ENCODE data around the gene TBC1D12.

Gene TBC1D12

DNA sequence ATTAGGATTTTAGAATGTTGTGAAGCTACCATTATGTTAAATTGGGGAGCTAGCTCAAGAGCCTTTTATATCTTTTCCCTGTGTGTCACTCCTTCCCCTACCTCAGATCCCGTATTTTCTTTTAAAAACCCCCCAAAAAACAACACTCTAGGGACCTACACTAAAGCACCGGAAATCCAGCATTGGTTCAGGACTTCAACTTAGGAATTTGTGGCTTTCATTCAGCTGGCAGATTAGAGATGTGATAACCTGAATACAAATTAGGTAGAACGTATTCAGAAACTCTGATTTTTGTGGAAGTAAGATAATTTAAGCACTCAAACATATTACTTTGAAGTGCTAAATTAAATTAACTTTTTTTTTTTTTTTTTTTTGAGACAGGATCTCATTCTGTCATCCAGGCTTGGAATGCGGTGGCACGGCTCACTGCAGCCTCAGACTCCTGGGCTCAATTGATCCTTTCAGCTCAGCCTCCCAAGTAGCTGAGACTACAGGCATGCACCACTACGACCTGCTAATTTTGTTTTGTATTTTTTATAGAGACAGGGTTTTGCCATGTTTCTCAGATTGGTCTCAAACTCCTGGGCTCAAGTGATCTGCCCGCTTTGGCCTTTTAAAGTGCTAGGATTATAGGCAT, 6.8 kb downstream of the TBC1D12 start:
- no peak for DNase-seq

DNA sequence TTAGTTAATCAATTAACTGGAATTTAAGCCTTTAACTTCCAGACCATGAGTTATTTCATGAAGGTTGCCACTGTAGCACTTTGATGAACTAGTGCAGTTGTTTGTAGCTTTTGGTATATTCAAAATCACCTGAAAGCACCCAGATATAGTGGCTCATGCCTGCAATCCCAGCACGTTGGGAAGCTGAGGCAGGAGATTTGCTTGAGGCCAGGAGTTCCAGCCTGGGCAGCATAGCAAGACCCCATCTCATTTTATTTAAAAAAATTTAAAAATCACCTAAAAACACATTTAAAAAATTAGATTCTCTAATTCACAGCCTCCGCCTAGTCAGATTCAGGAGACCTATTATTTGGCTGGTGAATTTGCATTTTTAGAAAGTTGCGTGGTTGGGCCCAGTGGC, 9.0 kb downstream of the TBC1D12 start:
- DNase-seq, result no peak

DNA sequence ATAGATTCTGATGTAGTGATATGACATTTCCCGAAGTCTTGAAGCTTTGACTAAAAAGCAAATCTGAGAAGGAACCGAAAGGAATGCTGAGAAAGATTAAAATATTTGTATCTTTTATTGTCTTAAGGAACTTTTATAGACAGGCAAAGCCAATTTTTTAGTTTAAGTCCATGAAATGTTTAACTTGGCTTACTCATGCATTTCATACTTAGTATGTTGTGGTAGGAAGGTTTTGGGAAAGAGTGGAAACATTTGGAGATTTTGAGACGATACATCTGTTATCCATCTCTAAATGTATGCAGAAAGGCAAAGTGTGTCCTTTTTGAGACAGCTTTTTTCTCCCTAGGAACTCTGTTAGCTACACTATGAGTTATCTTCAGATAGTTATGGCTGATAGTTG, 10.1 kb downstream of the TBC1D12 start:
- DNase-seq, result no peak

- DNase-seq, result no peak
Measured at GRCh38 chr10:94413361-94413760, 11.0 kb downstream of the TBC1D12 start.

- DNase-seq, result no peak
Measured at GRCh38 chr10:94416896-94417295, 14.6 kb downstream of the TBC1D12 start.

DNA sequence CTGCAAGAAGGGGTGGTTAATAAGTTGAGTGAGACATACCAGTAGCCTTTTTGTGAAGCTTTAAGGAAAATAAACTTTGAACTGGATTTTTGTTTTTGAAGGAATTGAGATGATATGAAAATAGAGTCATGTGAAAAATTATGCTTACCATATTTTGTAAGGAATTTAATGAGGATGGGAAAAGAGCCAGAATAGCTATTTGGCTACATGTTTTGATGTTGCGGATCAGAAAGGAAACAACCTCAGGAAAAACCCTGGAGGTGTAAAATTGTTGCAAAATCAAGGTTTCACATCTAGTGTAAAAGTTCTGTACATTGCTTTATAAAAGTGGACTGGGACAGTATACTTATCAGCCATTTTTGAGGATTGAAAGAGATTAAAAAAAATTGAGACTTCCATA, 15.0 kb downstream of the TBC1D12 start:
- DNase-seq, result no peak

DNA sequence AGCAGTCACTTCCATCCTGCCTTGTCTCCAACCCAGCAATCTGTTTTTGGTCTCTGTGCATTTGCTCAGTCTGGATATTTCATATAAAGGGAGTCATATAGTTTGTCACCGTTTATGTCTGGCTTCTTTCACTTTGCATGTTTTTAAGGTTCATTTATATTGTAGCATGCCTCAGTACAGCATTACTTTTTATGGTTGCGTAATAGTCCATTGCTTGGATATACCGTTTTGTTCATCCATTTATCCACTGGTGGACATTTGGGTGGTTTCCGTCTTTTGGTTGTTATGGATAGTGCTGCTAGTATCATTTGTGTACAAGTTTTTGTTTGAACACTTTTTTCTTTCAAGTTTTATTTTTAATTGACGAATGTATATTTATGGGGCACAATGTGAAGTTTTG, 18.2 kb downstream of the TBC1D12 start:
- no peak for DNase-seq

DNA sequence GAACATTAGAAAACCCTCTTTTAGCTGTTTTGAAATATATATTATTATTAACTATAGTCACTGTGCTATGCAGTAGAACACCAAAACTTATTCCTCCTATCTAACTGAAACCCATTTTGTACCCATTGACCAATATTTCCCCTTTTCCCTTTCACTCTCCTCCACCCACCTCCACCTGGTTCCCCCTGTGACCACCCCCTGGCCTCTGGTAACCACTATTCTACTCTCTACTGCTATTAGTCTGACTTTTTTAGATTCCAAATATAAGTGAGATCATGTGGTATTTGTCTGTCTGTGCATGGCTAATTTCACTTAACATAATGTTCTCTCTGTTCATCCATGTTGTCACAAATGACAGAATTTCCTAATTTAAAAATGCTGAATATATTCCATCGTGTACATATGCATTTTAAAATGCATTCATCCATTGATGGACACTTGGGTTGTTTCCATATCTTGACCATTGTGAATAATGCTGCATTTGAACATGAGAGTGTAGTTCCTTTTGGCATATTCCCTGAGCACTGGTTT, 18.7 kb downstream of the TBC1D12 start:
- DNase-seq, result no peak

DNA sequence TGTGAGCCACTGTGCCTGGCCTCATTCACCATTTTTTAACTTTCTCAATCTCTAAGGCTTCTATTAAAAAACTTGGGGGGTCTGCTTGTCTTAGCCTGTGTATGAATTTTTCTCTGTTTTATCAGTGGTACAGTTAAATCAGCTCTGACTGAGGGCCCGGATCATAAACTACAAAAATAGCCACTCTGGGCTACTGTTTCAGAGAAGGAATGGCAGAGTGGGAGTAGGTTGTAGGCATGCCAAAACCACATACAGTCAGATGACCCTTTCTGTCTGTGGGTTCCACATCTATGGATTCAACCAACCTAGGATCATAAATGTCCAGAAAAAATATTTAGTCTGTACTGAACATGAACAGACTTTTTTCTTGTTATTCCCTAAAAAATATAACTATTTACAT, 21.3 kb downstream of the TBC1D12 start:
- DNase-seq, result no peak

DNA sequence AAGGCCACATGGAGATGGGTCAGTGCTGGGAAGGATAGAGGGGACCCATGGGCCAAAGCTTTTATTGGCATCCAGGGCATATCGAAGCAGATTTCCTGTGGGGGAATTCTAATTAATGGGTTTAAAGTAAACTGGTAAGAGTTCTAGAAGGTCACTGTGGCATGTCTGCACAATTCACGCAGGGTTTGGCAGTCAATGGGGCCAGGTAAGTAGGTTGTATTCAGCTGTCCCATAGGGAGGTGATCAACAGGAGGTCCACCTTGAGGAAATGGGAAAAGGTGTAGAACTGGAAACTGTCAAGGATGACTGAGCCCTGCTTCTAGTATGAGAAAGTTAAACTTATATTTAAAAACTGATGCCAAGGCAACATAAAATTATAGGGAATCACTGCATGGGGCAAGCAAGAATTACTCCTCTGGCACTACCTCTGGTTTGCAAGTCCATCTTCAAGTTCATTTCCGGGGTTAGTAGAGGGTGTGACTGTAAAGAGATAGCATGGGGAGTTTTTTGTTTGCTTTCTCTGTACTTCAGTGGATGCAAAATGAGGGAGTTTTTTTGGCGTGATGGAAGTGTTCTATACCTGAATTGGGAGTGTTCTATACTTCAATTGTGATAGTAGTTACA, 22.5 kb downstream of the TBC1D12 start:
- no peak for DNase-seq

DNA sequence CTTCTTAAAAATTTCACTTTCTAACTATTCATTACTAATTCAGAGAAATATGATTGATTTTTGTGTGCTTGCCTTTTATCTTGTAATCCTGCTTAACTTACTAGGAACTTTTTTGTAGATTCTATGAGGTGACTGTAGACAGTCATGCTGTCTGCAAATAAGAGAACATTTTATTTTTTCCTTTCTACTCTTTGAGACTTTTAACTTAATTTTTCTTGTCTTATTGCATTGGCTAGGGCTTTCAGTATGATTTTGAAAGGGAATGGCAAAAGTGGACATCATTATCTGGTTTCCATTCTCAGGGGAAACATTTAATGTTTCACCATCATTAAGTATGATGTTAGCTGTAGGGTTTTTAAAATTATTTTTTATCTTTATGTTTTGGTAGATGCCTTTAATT, 23.6 kb downstream of the TBC1D12 start:
- DNase-seq, result no peak

GRCh38 chr10:94427166-94427565, 24.8 kb downstream of the TBC1D12 start:
- DNase-seq, result no peak

DNA sequence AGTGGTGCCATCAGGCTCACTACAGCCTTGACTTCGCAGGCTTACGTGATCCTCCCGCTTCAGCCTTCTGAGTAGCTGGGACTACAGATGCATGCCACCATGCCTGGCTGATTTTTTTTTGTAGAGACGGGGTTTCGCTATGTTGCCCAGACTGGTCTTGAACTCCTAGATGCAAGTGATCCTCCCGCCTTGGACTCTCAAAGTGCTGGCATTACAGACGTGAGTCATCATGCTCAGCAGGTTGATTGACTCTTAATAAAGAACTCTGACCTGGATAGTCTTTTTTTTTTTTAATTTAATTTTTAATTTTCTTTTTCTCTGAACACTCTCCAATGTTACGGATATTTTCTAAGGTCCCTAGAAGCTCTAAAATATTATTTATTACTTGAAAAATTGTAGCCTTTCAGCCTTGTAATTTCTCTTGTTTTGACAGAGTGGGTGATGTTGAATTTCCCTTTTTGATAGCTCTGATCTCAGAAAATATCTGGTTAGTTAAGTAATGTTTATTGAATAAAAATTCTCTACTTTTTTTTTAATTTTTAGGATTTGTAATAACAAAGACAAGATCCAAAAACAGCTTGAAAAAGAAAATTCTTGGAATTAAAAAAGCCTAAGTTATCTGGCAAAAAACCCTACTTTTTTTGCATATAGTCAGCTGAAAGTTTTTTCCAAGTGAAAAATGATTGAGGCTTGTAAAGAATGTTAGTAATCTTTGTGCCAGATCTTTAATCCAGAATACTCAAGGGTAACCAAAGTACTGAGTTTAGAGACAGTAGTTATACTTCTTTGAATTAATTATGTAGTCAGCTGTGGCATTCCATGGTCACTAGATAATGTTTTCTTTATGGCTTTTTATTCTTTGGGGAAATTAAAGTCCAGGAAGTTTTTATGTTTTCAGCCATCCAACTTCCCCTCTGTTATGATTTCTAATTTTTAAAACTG, 26.7 kb downstream of the TBC1D12 start:
- DNase-seq, result no peak

GRCh38 chr10:94430701-94431100, 28.4 kb downstream of the TBC1D12 start:
- DNase-seq, result no peak

- DNase-seq, result no peak
Measured at GRCh38 chr10:94432443-94432842, 30.1 kb downstream of the TBC1D12 start.

DNA sequence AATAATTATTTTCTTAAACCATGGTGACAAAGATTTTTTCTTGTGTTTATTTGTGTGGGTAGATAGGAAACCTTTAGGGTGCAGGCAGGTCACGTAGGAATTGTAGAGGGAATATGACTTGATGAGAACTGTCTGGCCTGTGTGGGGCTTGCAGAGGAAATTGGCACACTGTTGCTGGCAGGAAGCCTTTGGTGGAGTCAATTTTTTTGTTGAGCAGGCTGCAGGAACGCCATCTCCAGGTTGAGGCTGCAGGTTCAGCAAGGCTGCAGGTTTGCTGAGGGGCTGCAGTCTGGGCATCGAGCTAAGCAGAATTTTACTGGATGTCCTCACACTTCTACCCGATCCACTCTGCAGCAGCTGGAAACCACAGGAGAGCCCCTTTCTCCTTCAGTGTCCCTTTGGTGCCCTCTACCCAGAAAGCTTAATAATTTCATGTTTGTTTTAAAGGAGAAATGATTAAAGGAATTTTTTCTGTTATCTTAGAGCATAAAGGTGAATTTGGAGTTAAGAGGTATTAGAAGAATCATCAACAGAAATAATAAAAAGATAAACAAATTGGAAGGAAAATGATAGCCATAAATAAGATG, 37.0 kb downstream of the TBC1D12 start:
- DNase-seq, result no peak

GRCh38 chr10:94440096-94440495, 37.8 kb downstream of the TBC1D12 start:
- DNase-seq, result no peak

- no peak for DNase-seq
Measured at GRCh38 chr10:94443047-94443446, 40.7 kb downstream of the TBC1D12 start.

GRCh38 chr10:94443549-94443948, 41.2 kb downstream of the TBC1D12 start:
- DNase-seq, result no peak

DNA sequence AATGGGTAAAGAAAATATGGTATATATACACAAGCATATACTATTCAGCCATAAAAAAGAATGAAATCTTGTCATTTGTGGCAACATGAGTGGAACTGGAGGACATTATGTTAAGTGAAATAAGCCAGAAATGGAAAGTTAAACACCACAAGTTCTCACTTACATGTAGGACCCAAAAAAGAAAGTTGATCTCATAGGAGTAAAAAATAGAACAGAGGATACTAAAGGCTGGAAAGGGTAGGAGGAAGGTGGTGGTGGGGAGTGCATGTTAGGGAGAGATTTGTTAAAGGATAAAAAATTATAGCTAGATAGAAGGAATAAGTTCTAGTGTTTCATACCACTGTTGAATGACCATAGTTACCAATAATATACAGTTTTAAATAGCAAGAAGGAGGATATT, 48.4 kb downstream of the TBC1D12 start:
- DNase-seq, result no peak

DNA sequence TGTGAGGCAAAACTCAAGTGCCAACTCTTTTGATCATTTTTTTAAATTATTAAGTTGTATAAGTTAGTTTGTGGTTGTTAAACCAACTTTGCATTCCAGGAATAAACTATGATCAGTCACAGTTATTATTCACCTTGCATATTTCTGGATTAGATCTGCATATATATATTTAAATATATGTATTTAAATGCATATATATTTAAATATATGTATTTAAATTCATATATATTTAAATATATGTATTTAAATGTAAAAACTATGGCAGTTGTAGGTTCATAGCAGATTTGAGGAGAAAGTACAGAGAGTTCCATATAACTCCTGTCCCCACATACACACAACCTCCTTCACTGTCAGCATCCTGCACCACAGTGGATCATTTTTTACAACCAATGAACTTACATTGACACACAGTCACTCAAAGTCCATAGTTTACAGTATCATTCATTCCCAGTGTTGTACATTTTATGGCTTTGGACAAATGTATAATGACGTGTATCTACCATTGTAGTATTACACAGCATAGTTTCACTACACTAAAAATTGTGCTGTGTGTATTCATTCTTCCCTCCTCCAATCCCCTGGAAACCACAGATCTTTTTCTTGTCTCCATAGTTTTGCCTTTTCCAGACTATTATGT, 49.7 kb downstream of the TBC1D12 start:
- DNase-seq, result no peak

- DNase-seq, result no peak
Measured at GRCh38 chr10:94456942-94457341, 54.6 kb downstream of the TBC1D12 start.

DNA sequence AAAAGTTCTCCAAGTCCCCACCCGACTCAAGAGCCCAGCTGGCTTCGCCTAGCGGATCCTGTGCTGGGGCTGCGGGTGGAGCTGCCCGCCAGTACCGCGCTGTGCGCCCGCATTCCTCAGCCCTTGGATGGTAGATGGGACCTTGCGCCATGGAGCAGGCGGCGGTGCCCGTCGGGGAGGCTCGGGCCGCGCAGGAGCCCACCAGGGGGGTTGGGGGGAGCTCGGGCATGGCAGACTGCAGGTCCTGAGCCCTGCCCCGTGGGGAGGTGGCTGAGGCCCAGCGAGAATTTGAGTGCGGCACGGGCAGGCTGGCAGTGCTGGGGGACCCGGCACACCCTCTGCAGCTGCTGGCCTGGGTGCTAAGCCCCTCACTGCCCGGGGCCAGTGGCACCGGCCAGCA, 57.0 kb downstream of the TBC1D12 start:
- no peak for DNase-seq
